Fibroblast of skin of left quadriceps (primary cell): ENCODE measurements around the gene UMODL1.

Experiments used
- DNase-seq, 2 experiments: peaks; one replicate each; pipeline ENCODE4 v3.0.0-alpha.2; 2013; ENCODE audit warnings: low read depth in 2 of 2

The UMODL1 gene

DNA sequence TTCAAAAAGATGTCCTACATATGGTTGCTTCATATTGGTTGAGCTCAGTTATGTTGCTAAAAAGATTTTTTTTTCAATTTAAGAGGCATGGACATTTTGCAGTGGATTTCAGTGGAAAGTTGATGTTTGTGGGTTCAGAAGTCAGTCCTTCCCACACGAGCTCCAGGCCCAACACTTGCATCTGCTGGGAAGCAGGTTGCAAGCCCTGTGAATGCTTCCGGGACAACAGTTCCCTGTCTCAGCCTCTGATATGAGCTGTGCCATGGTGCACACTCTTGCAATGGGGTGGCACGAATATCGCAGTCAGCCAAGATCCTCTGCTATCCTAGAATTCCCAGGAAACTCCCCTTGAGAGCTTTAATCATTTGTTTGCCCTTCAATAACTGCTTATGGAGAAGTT lies 117.5 kb downstream of the UMODL1 start:
- no peak for DNase-seq

DNA sequence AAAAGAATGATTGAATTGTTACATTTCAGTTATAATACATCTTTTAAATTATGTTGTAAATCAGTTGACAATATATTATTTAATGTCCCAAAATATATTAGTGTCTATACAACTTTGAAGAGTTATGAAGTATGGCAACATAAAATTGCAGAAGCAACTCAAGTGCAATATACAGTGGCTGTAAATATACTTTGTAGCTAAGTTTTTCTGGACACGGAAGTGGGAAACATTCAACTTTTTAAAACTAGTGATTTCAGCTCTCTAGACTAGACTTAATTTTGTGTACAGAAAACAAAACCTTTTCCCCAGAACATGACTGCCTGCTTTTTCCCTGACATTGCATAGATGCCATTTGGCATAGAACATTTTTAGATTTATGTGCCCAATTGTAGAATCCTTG lies 118.3 kb downstream of the UMODL1 start:
- DNase-seq: no peak

DNA sequence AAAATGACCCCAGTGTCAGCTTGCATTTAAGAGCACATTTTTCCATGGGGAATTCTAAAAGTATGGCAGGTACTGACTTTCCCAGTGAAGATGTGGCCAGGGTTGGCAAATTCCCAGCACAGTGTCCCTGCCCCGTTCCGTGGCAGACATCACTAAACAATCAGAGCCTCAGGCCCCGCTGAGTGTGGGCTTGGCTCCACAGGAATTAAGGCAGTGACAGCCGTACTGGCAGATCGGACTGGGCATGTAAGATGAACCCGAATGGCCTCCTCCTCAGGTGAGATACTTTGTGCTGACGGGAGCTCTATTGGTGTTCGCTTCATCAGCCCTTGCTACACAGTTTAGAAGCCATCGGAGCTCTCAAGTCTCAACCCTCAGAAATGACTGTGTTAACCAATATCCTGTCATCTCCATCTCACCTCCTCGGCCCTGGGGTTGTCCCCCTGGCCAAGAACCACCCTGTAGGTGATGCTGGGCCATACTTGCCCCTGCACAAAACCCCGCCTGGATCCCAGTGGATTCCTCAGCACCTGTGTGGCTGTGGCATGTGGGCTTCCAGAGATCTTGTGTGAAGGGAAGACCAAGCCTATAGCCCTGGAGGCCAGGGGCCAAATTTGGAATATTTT lies 118.9 kb downstream of the UMODL1 start:
- no peak for DNase-seq

DNA sequence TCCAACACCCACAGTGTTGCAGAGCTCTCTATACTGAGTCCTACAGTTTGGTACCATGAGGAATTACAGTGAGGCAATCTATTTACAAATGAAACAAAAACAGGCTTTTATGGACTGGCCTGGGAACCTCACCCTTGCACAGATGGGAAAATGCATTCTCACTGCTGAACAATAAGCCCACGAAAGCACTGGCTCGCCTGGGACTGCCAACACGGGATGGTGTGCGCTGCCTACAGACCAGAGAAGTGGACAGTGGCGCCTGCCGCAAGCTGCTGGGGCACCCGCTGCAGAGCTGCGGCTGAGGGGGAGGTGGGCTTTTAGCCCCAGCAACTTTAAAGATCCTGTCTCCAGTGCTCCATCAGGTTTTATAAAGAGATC lies 119.4 kb downstream of the UMODL1 start:
- no peak for DNase-seq

DNA sequence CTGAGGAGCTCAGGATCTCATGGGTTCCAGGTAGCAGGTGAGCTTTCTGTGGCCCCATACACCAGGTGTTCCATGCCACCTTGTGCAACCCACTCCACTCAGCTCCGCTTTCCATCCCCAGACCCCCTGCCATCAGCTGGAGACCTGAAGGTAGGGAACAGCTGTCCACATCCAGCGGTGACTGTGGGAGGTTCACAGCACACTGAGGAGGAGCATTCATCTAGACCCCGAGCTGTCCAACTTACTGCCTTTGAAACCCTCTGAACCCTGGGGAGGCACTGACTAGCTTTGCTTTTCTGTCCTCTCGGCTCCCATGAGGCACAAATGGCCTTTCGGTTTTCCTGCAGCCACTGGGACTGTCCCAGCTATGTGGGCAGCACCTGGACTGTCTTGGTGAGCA lies 119.9 kb downstream of the UMODL1 start:
- no peak for DNase-seq

DNA sequence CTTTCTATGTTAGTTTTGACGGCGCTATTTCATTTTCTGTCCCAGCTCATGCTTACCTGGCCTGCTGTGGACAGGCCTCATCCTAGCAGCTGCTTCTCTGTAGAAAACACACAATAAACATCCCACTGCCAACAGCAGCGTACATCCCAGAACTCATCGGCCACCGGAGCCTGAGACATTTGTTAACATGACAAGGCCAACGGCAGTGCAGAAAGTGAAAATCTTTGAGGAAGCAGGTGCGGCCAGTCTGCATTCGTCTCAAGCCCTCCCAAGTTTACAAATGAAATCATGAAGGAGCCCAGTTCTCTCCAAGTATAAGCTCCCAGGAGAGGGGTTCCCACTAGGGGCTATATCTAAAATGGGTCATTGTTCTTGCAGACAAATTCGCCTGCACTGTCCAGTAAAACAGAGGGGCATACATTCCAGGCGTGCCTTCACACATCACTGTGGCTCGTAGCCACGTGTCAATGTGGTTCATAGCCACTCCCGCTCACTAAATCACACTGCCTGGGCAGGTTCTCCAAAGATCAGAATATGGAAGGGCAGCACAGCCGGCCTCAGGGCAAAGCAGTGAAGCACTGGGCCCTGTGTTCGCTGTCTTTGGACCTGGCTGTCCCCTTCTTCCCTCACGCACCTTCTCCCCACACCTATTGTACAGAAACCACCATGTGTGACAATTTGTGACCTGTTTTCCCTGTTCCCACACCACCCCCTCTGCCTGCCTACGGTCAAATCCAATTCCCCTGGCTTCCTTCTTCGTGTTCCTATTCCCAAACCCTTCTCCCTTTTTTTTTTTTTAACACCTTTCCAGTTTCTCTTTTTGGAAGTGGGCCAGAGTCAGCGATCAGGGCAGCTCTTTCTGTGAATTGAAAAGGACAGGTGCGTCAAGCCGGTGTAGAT lies 120.8 kb downstream of the UMODL1 start:
- no peak for DNase-seq
